Activated CD4-positive, alpha-beta memory T cell treated with anti-CD3 and anti-CD28 coated beads for 36 hours (primary cell): ENCODE results near the gene BID. TPM values are rescaled to one million over a fixed set of nuclear protein-coding genes. Genes with fewer than 3 reads are reported as not detected.

Experiments
- CTCF ChIA-PET: fragments of 350-600 bp; sonication (Branson Sonifier 250); formaldehyde crosslinking; loops from one replicate; lab custom pipeline; 2021; ENCODE audit warnings: antibody characterized with exemption, inconsistent platforms; lab: Charles Lee
- POLR2A ChIA-PET: fragments of 350-600 bp; sonication (Branson Sonifier 250); formaldehyde crosslinking; loops from one replicate; lab custom pipeline; 2021; ENCODE audit warnings: antibody characterized with exemption; lab: Charles Lee
- DNase-seq: peaks from one replicate; pipeline ENCODE4 v3.0.0-alpha.2; 2020
- H3K27ac Mint-ChIP-seq: one replicate; pipeline ENCODE4 v1.8.0; 2021; ENCODE audit warnings: mixed read lengths
- H3K27me3 Mint-ChIP-seq: one replicate; pipeline ENCODE4 v1.8.0; 2021; ENCODE audit warnings: mixed read lengths
- H3K36me3 Mint-ChIP-seq: one replicate; pipeline ENCODE4 v1.8.0; 2021; ENCODE audit warnings: mixed read lengths
- H3K4me1 Mint-ChIP-seq: one replicate; pipeline ENCODE4 v1.8.0; 2021; ENCODE audit warnings: low read depth, mixed read lengths
- H3K4me3 Mint-ChIP-seq: one replicate; pipeline ENCODE4 v1.8.0; 2021; ENCODE audit warnings: mild to moderate bottlenecking, mixed read lengths
- H3K9me3 Mint-ChIP-seq: one replicate; pipeline ENCODE4 v1.8.0; 2021; ENCODE audit warnings: mixed read lengths
- intact Hi-C: fragments of 100-400 bp; cut with micrococcal nuclease; formaldehyde crosslinking; loops from one replicate; pipeline ENCODE4 v1.15.1; 2023
- total RNA-seq, 2 experiments: library from RNA; stranded (reverse); gene quantifications; one replicate each; pipeline ENCODE4 v1.2.3, GENCODE V29; 2021

Gene BID
- total RNA-seq, 2 experiments from 2014 or later, result 22.3 to 24.7 TPM

- Mint-ChIP-seq H3K27me3 (no peaks in the 10 kb centered on the region), H3K4me1 (peaks cover 67% of the 10 kb centered on the region), H3K9me3 (no peaks in the 10 kb centered on the region), H3K27ac (no peak overlapping the region), H3K36me3 (peaks cover 1% of the 10 kb centered on the region), H3K4me3 (no peak overlapping the region)
- intact Hi-C loops, result no loop called here
- ChIA-PET CTCF (interaction anchor here (1.2 to 4.0 kb wide), 3 partner anchors 12 to 38 kb away, joined by 5 to 31 read pairs (median 16); no protein-coding TSS in a partner anchor), POLR2A (interaction anchor here (1.4 to 2.2 kb wide), 4 partner anchors 9 to 297 kb away, joined by 3 to 13 read pairs (median 5); partner anchors contain the start of gene PEX26)
- peak; percentile 57 for DNase-seq
These were observed 6.0 kb upstream of the BID start for GRCh38 chr22:17780116-17780740.

GRCh38 chr22:17779286-17780115 is 5.2 kb upstream of the BID start:
- Mint-ChIP-seq H3K27me3 (no peaks in the 10 kb centered on the region), H3K4me3 (no peak overlapping the region), H3K36me3 (peaks cover 1% of the 10 kb centered on the region), H3K27ac (no peak overlapping the region), H3K9me3 (no peaks in the 10 kb centered on the region), H3K4me1 (peaks cover 70% of the 10 kb centered on the region)
- peak; percentile 50 for DNase-seq
- POLR2A ChIA-PET, result interaction anchor here (1.4 to 2.2 kb wide), 3 partner anchors 8 to 140 kb away, joined by 3 to 13 read pairs (median 6); no protein-coding TSS in a partner anchor
- CTCF ChIA-PET, result interaction anchor here (1.2 to 4.0 kb wide), 4 partner anchors 12 to 297 kb away, joined by 5 to 31 read pairs (median 12); partner anchors contain the start of gene PEX26
- intact Hi-C loops, result loop anchor here (5.0 to 10.0 kb wide), 2 partner anchors 298 to 695 kb away; partner anchors contain the start of genes IL17RA and PEX26

- Mint-ChIP-seq H3K4me1 (peaks cover 72% of the 10 kb centered on the region), H3K36me3 (peaks cover 1% of the 10 kb centered on the region), H3K4me3 (peak overlapping the region; percentile 12), H3K27ac (no peak overlapping the region), H3K9me3 (no peaks in the 10 kb centered on the region), H3K27me3 (no peaks in the 10 kb centered on the region)
- CTCF ChIA-PET, result interaction anchor here (0.9 to 4.0 kb wide), 4 partner anchors 11 to 298 kb away, joined by 3 to 31 read pairs (median 12); partner anchors contain the start of gene PEX26
- intact Hi-C loops, result loop anchor here (5.0 to 10.0 kb wide), 2 partner anchors 299 to 694 kb away; partner anchors contain the start of genes IL17RA and PEX26
- DNase-seq, result no peak
- POLR2A ChIA-PET, result interaction anchor here (2.0 to 2.2 kb wide), 2 partner anchors 11 to 139 kb away, joined by 6 to 13 read pairs; no protein-coding TSS in a partner anchor
These were observed 4.2 kb upstream of the BID start for GRCh38 chr22:17778412-17778976.

GRCh38 chr22:17777717-17778044 is 3.4 kb upstream of the BID start:
- peak overlapping the region; percentile 97 for H3K27ac Mint-ChIP-seq
- DNase-seq, result no peak
- CTCF ChIA-PET, result interaction anchor here (0.9 to 4.0 kb wide), 4 partner anchors 10 to 299 kb away, joined by 3 to 31 read pairs (median 6); partner anchors contain the start of gene PEX26
- peaks cover 3% of the 10 kb centered on the region for H3K27me3 Mint-ChIP-seq
- H3K9me3 Mint-ChIP-seq, result no peaks in the 10 kb centered on the region
- POLR2A ChIA-PET, result no interaction called here
- peaks cover 1% of the 10 kb centered on the region for H3K36me3 Mint-ChIP-seq
- peak overlapping the region; percentile 87 for H3K4me3 Mint-ChIP-seq
- H3K4me1 Mint-ChIP-seq, result peaks cover 77% of the 10 kb centered on the region
- intact Hi-C loops, result loop anchor here (1.0 to 10.0 kb wide), 4 partner anchors 10 to 693 kb away; partner anchors contain the start of genes IL17RA and PEX26

GRCh38 chr22:17777005-17777716 is 2.9 kb upstream of the BID start:
- H3K4me1 Mint-ChIP-seq, result peaks cover 76% of the 10 kb centered on the region
- peaks cover 1% of the 10 kb centered on the region for H3K36me3 Mint-ChIP-seq
- H3K9me3 Mint-ChIP-seq, result no peaks in the 10 kb centered on the region
- intact Hi-C loops, result loop anchor here (1.0 to 10.0 kb wide), 4 partner anchors 10 to 692 kb away; partner anchors contain the start of genes IL17RA and PEX26
- POLR2A ChIA-PET, result interaction anchor here (0.5 to 1.0 kb wide), 2 partner anchors 10 to 89 kb away, joined by 3 to 4 read pairs; no protein-coding TSS in a partner anchor
- DNase-seq, result peak; percentile 83
- H3K4me3 Mint-ChIP-seq, result peak overlapping the region; percentile 87
- H3K27me3 Mint-ChIP-seq, result peaks cover 5% of the 10 kb centered on the region
- CTCF ChIA-PET, result interaction anchor here (0.9 to 4.0 kb wide), 6 partner anchors 8 to 605 kb away, joined by 3 to 31 read pairs (median 6); partner anchors contain the start of gene PEX26
- peak overlapping the region; percentile 97 for H3K27ac Mint-ChIP-seq

- Mint-ChIP-seq H3K27me3 (peaks cover 5% of the 10 kb centered on the region), H3K4me3 (peak overlapping the region; percentile 15), H3K27ac (peak overlapping the region; percentile 97), H3K9me3 (no peaks in the 10 kb centered on the region), H3K4me1 (peaks cover 73% of the 10 kb centered on the region), H3K36me3 (peaks cover 4% of the 10 kb centered on the region)
- DNase-seq, result no peak
- ChIA-PET POLR2A (no interaction called here), CTCF (interaction anchor here (2.9 to 5.1 kb wide), 2 partner anchors 10 to 34 kb away, joined by 11 to 35 read pairs; no protein-coding TSS in a partner anchor)
- intact Hi-C loops, result loop anchor here (5.0 to 10.0 kb wide), 2 partner anchors 301 to 691 kb away; partner anchors contain the start of genes IL17RA and PEX26
These were observed 1.7 kb upstream of the BID start for GRCh38 chr22:17775781-17776465.

- Mint-ChIP-seq H3K27me3 (peaks cover 7% of the 10 kb centered on the region), H3K36me3 (peaks cover 4% of the 10 kb centered on the region), H3K27ac (peak overlapping the region; percentile 5), H3K4me3 (peak overlapping the region; percentile 55), H3K4me1 (peaks cover 68% of the 10 kb centered on the region), H3K9me3 (no peaks in the 10 kb centered on the region)
- intact Hi-C loops, result loop anchor here (5.0 to 10.0 kb wide), 3 partner anchors 148 to 690 kb away; partner anchors contain the start of genes ATP6V1E1, IL17RA and PEX26
- CTCF ChIA-PET, result interaction anchor here (2.9 to 5.1 kb wide), 3 partner anchors 10 to 301 kb away, joined by 10 to 35 read pairs (median 11); no protein-coding TSS in a partner anchor
- POLR2A ChIA-PET, result interaction anchor here (0.5 kb wide), 1 partner anchor 15 kb away, joined by 3 read pairs; no protein-coding TSS in a partner anchor
- peak; percentile 39 for DNase-seq
These were observed 837 bp upstream of the BID start for GRCh38 chr22:17774926-17775685.

GRCh38 chr22:17773606-17774205 is 563 bp downstream of the BID start:
- intact Hi-C loops, result loop anchor here (5.0 to 10.0 kb wide), 2 partner anchors 146 to 689 kb away; partner anchors contain the start of genes ATP6V1E1 and IL17RA

More at GRCh38 chr22:17773606-17774205, 563 bp downstream of the BID start:
- H3K4me1 Mint-ChIP-seq, result peaks cover 60% of the 10 kb centered on the region
- CTCF ChIA-PET, result interaction anchor here (1.1 to 5.1 kb wide), 5 partner anchors 12 to 602 kb away, joined by 3 to 35 read pairs (median 10); no protein-coding TSS in a partner anchor
- peaks cover 7% of the 10 kb centered on the region for H3K27me3 Mint-ChIP-seq
- H3K36me3 Mint-ChIP-seq, result peaks cover 3% of the 10 kb centered on the region
- peak overlapping the region; percentile 76 for H3K4me3 Mint-ChIP-seq
- no peak overlapping the region for H3K27ac Mint-ChIP-seq
- peak; percentile 82 for DNase-seq
- H3K9me3 Mint-ChIP-seq, result no peaks in the 10 kb centered on the region
- POLR2A ChIA-PET, result interaction anchor here (0.6 to 1.4 kb wide), 2 partner anchors 13 to 304 kb away, joined by 3 read pairs; partner anchors contain the start of gene PEX26
